HepG2 (cell line): ENCODE data around the gene PPIL6. TPM values are rescaled to one million over a fixed set of nuclear protein-coding genes. Genes with fewer than 3 reads are reported as not detected.

Experiments
- FOXP1 ChIP-seq, 2 experiments: fragments of 450-650 bp in 1 of 2; IDR thresholded peaks; 2 replicates each; pipeline ENCODE4 v1.6.1; 2017 to 2018; ENCODE audit warnings: antibody characterized with exemption in 1 of 2
- GTF3A ChIP-seq: sonication (generic); formaldehyde crosslinking; conservative IDR thresholded peaks from 2 replicates; pipeline ENCODE4 v1.4.0; 2020; ENCODE audit warnings: mild to moderate bottlenecking, missing genetic modification reagents
- HNRNPK ChIP-seq: fragments of 200-400 bp; formaldehyde crosslinking; IDR thresholded peaks from 2 replicates; pipeline ENCODE4 v1.6.1; 2018; ENCODE audit warnings: low read length, low read depth, moderate library complexity, mild to moderate bottlenecking; ENCODE audit not compliant: poor library complexity, severe bottlenecking
- KAT8 ChIP-seq: IDR thresholded peaks from 2 replicates; pipeline ENCODE4 v1.6.1; 2016; ENCODE audit warnings: missing genetic modification reagents, missing compliant biosample characterization
- KMT2A ChIP-seq: sonication (generic); formaldehyde crosslinking; IDR thresholded peaks from 2 replicates; pipeline ENCODE4 v1.4.0; 2020; ENCODE audit warnings: missing genetic modification reagents
- NFRKB ChIP-seq: fragments of 450-650 bp; IDR thresholded peaks from 2 replicates; pipeline ENCODE4 v1.6.1; 2017
- POLR2G ChIP-seq: fragments of 200-400 bp; formaldehyde crosslinking; IDR thresholded peaks from 2 replicates; pipeline ENCODE4 v1.6.1; 2018; ENCODE audit warnings: mild to moderate bottlenecking, low read depth, low read length, moderate library complexity
- SKI ChIP-seq: fragments of 450-650 bp; IDR thresholded peaks from one replicate; pipeline ENCODE4 v1.6.1; 2018; ENCODE audit warnings: mild to moderate bottlenecking; ENCODE audit not compliant: partially characterized antibody
- SMAD3 ChIP-seq: sonication (generic); formaldehyde crosslinking; IDR thresholded peaks from 2 replicates; pipeline ENCODE4 v1.4.0; 2020; ENCODE audit warnings: missing genetic modification reagents
- TBX2 ChIP-seq: sonication (generic); formaldehyde crosslinking; IDR thresholded peaks from 2 replicates; pipeline ENCODE4 v1.5.0; 2020; ENCODE audit warnings: missing genetic modification reagents, mild to moderate bottlenecking, borderline replicate concordance
- ZEB1 ChIP-seq: IDR thresholded peaks from 2 replicates; pipeline ENCODE4 v1.6.1; 2012; ENCODE audit warnings: mild to moderate bottlenecking, low read depth, inconsistent platforms; ENCODE audit not compliant: insufficient replicate concordance
- ZFP37 ChIP-seq: sonication (generic); formaldehyde crosslinking; IDR thresholded peaks from 2 replicates; pipeline ENCODE4 v1.4.0; 2020; ENCODE audit warnings: missing genetic modification reagents, borderline replicate concordance
- ZNF703 ChIP-seq: sonication (generic); formaldehyde crosslinking; IDR thresholded peaks from 2 replicates; pipeline ENCODE4 v1.5.1; 2020; ENCODE audit warnings: missing genetic modification reagents, mild to moderate bottlenecking, moderate library complexity, borderline replicate concordance
- ZNF713 ChIP-seq: sonication (generic); formaldehyde crosslinking; IDR thresholded peaks from 2 replicates; pipeline ENCODE4 v1.4.0; 2020; ENCODE audit warnings: mild to moderate bottlenecking, missing genetic modification reagents
- ZNF83 ChIP-seq: sonication (generic); formaldehyde crosslinking; IDR thresholded peaks from 2 replicates; pipeline ENCODE4 v1.4.0; 2020; ENCODE audit warnings: missing genetic modification reagents, mild to moderate bottlenecking, borderline replicate concordance
- ZNF850 ChIP-seq: sonication (generic); formaldehyde crosslinking; conservative IDR thresholded peaks from 2 replicates; pipeline ENCODE4 v1.9.0; 2021; ENCODE audit warnings: mild to moderate bottlenecking, missing genetic modification reagents
- polyA plus RNA-seq, 8 experiments: library from polyadenylated mRNA; depleted of rRNA in 3 of 8; stranded (reverse) in 7 of 8; unstranded in 1 of 8; fragments of >200 nt; fragmentation: Illumina TruSeq in 4 of 8; extraction: Trizol in 4 of 8; gene quantifications; 2 replicates each; pipeline versions ENCODE4 v1.2.1 to v1.2.3, GENCODE V29; 2011 to 2016; ENCODE audit warnings: low read depth in 4 of 8, missing spikeins in 1 of 8, mixed read lengths in 1 of 8; ENCODE audit not compliant: insufficient read depth in 1 of 8
- total RNA-seq, 5 experiments: library from RNA; depleted of rRNA; stranded (reverse); fragments of >200 nt; fragmentation: Illumina TruSeq; extraction: Trizol; gene quantifications; 2 replicates each; pipeline ENCODE4 v1.2.3, GENCODE V29; 2016; ENCODE audit warnings: low read depth in 1 of 5
- TF ChIP-seq, protein P1 (sequence below): sonication (generic); formaldehyde crosslinking; IDR thresholded peaks from 2 replicates; pipeline ENCODE4 v1.5.0; 2020; ENCODE audit warnings: missing genetic modification reagents
- TF ChIP-seq, protein P2 (sequence below): sonication (generic); formaldehyde crosslinking; IDR thresholded peaks from 2 replicates; pipeline ENCODE4 v1.8.0; 2022; ENCODE audit warnings: missing genetic modification reagents, mild to moderate bottlenecking, inconsistent platforms, borderline replicate concordance
- TF ChIP-seq, protein P3 (sequence below): sonication (generic); formaldehyde crosslinking; IDR thresholded peaks from 2 replicates; pipeline ENCODE4 v1.5.0; 2020; ENCODE audit warnings: missing genetic modification reagents
- TF ChIP-seq, protein P4 (sequence below): IDR thresholded peaks from 2 replicates; pipeline ENCODE4 v1.6.1; 2016; ENCODE audit warnings: mild to moderate bottlenecking, missing biosample characterization, missing genetic modification reagents
- TF ChIP-seq, protein P5 (sequence below): sonication (generic); formaldehyde crosslinking; IDR thresholded peaks from 2 replicates; pipeline ENCODE4 v1.5.0; 2020; ENCODE audit warnings: mild to moderate bottlenecking, missing genetic modification reagents, borderline replicate concordance

The PPIL6 gene
- total and polyA plus RNA-seq, 2 of the 13 experiments (the other 11 are each of a cell fraction or from before 2014, with no cell fraction given) = 0.22 to 0.46 TPM

DNA sequence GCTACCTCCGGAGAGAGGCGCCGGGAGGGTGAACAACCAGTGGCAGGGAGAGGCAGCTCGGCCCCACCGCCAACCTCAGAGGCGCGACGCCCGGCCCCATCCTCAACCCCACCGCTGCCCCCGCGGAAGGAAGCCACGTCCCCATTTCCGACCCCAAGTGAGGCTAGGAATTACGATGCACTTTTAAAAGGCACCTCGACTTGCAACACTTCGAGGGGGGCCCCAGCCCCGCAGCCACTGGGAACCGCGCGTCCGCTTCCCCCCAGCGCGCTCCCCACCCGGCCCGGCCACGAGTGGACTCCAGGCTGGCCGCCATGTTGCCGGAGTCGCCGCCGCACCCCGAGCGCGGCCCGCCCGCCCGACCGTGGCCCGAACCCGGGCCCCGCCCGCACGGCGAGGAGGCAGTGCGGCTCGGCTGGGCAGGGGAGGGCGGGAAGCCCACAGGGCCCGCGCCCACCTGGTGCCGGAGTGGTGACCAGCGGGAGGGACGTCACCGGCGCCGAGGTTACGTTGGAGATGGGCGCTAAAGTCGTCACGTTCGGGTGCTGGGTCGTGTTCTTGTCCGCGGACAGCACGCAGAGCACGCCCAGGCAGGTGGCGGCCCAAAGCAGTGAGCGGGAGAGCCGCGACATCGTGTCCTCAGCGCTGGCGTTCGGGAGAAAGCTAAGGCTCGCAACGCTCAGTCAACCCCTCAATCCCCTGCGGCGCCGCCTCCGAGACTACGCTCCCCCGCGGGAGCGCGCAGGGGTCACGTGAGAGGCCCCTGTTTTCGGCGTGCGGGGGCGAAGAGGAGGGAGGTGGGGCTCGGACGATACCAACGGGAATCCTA, 58.5 kb downstream of the PPIL6 start, which contains the start of gene CD164 (continued):
- TF ChIP-seq, protein P1, sequence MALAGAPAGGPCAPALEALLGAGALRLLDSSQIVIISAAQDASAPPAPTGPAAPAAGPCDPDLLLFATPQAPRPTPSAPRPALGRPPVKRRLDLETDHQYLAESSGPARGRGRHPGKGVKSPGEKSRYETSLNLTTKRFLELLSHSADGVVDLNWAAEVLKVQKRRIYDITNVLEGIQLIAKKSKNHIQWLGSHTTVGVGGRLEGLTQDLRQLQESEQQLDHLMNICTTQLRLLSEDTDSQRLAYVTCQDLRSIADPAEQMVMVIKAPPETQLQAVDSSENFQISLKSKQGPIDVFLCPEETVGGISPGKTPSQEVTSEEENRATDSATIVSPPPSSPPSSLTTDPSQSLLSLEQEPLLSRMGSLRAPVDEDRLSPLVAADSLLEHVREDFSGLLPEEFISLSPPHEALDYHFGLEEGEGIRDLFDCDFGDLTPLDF (CRISPR knock-in tag) = no peak
- TF ChIP-seq GTF3A (CRISPR knock-in tag) = no peak
- TF ChIP-seq ZNF713 (CRISPR knock-in tag) = no peak
- TF ChIP-seq SKI = no peak
- no peak for TF ChIP-seq ZFP37 (CRISPR knock-in tag)
- TF ChIP-seq SMAD3 = peak; percentile 30; the same call in 1 of the 2 replicates
- TF ChIP-seq KMT2A (CRISPR knock-in tag) = peak; percentile 44; the same call in 1 of the 2 replicates
- no peak for TF ChIP-seq FOXP1 (IDR thresholded peaks at IDR 0.05)
- TF ChIP-seq FOXP1 (CRISPR knock-in tag; IDR thresholded peaks at IDR 0.05) = peak; percentile 55; the same call in 1 of the 2 replicates
- TF ChIP-seq ZNF850 (CRISPR knock-in tag) = 0 out of 2 replicates have a peak, but pooled peaks have one; percentile 9
- TF ChIP-seq KAT8 (CRISPR knock-in tag) = peak; percentile 80; the same call in 1 of the 2 replicates
- peak; percentile 57 for TF ChIP-seq HNRNPK
- TF ChIP-seq, protein P2, sequence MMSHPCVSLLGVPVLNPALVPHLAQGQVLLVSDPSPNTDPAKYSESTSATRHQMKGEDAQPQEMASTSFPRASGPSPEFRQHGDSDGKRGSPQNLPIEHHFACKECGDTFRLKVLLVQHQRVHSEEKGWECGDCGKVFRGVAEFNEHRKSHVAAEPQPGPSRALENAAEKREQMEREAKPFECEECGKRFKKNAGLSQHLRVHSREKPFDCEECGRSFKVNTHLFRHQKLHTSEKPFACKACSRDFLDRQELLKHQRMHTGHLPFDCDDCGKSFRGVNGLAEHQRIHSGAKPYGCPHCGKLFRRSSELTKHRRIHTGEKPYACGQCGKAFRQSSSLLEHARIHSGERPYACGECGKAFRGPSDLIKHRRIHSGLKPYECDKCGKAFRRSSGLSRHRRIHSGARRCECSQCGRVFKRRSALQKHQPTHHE = 0 out of 2 replicates have a peak, but pooled peaks have one; percentile 85
- TF ChIP-seq POLR2G = peak; percentile 90
- peak; percentile 87 for TF ChIP-seq TBX2 (CRISPR knock-in tag)
- TF ChIP-seq, protein P3, sequence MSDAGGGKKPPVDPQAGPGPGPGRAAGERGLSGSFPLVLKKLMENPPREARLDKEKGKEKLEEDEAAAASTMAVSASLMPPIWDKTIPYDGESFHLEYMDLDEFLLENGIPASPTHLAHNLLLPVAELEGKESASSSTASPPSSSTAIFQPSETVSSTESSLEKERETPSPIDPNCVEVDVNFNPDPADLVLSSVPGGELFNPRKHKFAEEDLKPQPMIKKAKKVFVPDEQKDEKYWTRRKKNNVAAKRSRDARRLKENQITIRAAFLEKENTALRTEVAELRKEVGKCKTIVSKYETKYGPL = no peak
- TF ChIP-seq ZNF83 (CRISPR knock-in tag) = 0 out of 2 replicates have a peak, but pooled peaks have one; percentile 47
- TF ChIP-seq ZEB1 = no peak
- TF ChIP-seq, protein P4, sequence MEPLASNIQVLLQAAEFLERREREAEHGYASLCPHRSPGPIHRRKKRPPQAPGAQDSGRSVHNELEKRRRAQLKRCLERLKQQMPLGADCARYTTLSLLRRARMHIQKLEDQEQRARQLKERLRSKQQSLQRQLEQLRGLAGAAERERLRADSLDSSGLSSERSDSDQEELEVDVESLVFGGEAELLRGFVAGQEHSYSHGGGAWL (CRISPR knock-in tag) = peak; percentile 79; the same call in 1 of the 2 replicates
- TF ChIP-seq NFRKB = no peak
- TF ChIP-seq, protein P5, sequence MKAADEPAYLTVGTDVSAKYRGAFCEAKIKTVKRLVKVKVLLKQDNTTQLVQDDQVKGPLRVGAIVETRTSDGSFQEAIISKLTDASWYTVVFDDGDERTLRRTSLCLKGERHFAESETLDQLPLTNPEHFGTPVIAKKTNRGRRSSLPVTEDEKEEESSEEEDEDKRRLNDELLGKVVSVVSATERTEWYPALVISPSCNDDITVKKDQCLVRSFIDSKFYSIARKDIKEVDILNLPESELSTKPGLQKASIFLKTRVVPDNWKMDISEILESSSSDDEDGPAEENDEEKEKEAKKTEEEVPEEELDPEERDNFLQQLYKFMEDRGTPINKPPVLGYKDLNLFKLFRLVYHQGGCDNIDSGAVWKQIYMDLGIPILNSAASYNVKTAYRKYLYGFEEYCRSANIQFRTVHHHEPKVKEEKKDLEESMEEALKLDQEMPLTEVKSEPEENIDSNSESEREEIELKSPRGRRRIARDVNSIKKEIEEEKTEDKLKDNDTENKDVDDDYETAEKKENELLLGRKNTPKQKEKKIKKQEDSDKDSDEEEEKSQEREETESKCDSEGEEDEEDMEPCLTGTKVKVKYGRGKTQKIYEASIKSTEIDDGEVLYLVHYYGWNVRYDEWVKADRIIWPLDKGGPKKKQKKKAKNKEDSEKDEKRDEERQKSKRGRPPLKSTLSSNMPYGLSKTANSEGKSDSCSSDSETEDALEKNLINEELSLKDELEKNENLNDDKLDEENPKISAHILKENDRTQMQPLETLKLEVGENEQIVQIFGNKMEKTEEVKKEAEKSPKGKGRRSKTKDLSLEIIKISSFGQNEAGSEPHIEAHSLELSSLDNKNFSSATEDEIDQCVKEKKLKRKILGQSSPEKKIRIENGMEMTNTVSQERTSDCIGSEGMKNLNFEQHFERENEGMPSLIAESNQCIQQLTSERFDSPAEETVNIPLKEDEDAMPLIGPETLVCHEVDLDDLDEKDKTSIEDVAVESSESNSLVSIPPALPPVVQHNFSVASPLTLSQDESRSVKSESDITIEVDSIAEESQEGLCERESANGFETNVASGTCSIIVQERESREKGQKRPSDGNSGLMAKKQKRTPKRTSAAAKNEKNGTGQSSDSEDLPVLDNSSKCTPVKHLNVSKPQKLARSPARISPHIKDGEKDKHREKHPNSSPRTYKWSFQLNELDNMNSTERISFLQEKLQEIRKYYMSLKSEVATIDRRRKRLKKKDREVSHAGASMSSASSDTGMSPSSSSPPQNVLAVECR (CRISPR knock-in tag) = no peak; the same call in none of the 2 replicates
- 0 out of 2 replicates have a peak, but pooled peaks have one; percentile 28 for TF ChIP-seq ZNF703
